T-helper 1 cell treated with Interleukin-12 subunit alpha and Interleukin-12 subunit beta and Interleukin-4 antibody, amounts not matched to agents 30 μg/mL and 1 μg/mL, for 36 hours (primary cell): Measurements from ENCODE around the gene TLE2.
"Not testable (repeated sequence)": the region's sequence is repeated elsewhere in the genome, so short reads cannot be mapped to it uniquely, and the experiment has no call there.

ENCODE experiments used
- H3K27ac Mint-ChIP-seq: one replicate; pipeline ENCODE4 v1.8.0; 2021; ENCODE audit warnings: mild to moderate bottlenecking, mixed read lengths
- H3K27me3 Mint-ChIP-seq: one replicate; pipeline ENCODE4 v1.8.0; 2021; ENCODE audit warnings: low read depth, mixed read lengths
- H3K36me3 Mint-ChIP-seq: one replicate; pipeline ENCODE4 v1.8.0; 2021; ENCODE audit warnings: low read depth, mixed read lengths
- H3K4me1 Mint-ChIP-seq: one replicate; pipeline ENCODE4 v1.8.0; 2021; ENCODE audit warnings: low read depth, mixed read lengths
- H3K4me3 Mint-ChIP-seq: one replicate; pipeline ENCODE4 v1.8.0; 2021; ENCODE audit warnings: mild to moderate bottlenecking, moderate library complexity, mixed read lengths
- H3K9me3 Mint-ChIP-seq: one replicate; pipeline ENCODE4 v1.8.0; 2021; ENCODE audit warnings: mixed read lengths

The TLE2 gene

GRCh38 chr19:3047496-3048189 is 18.6 kb upstream of the TLE2 start:
- H3K36me3 Mint-ChIP-seq: peaks cover 2% of the 10 kb centered on the region
- H3K27me3 Mint-ChIP-seq: peaks cover 19% of the 10 kb centered on the region
- H3K9me3 Mint-ChIP-seq: no peaks in the 10 kb centered on the region
- H3K4me1 Mint-ChIP-seq: peaks cover 9% of the 10 kb centered on the region
- peak overlapping the region; percentile 85 for H3K4me3 Mint-ChIP-seq
- peak overlapping the region; percentile 79 for H3K27ac Mint-ChIP-seq

- no peak overlapping the region for H3K4me3 Mint-ChIP-seq
- no peaks in the 10 kb centered on the region for H3K36me3 Mint-ChIP-seq
- H3K27me3 Mint-ChIP-seq: peaks cover 19% of the 10 kb centered on the region
- H3K9me3 Mint-ChIP-seq: no peaks in the 10 kb centered on the region
- H3K4me1 Mint-ChIP-seq: peaks cover 12% of the 10 kb centered on the region
- no peak overlapping the region for H3K27ac Mint-ChIP-seq
These were observed 17.8 kb upstream of the TLE2 start for GRCh38 chr19:3046698-3047495.

- H3K4me3 Mint-ChIP-seq: no peak overlapping the region
These were observed 17.0 kb upstream of the TLE2 start for GRCh38 chr19:3045885-3046697.

GRCh38 chr19:3045191-3045590 is 16.1 kb upstream of the TLE2 start:
- Mint-ChIP-seq H3K4me1 (peaks cover 12% of the 10 kb centered on the region), H3K27me3 (peaks cover 19% of the 10 kb centered on the region), H3K4me3 (peak overlapping the region; percentile 35), H3K36me3 (no peaks in the 10 kb centered on the region), H3K27ac (peak overlapping the region; percentile 39), H3K9me3 (no peaks in the 10 kb centered on the region)

More at GRCh38 chr19:3045885-3046697, 17.0 kb upstream of the TLE2 start:
- no peaks in the 10 kb centered on the region for H3K36me3 Mint-ChIP-seq
- peaks cover 19% of the 10 kb centered on the region for H3K27me3 Mint-ChIP-seq
- no peaks in the 10 kb centered on the region for H3K9me3 Mint-ChIP-seq
- peaks cover 12% of the 10 kb centered on the region for H3K4me1 Mint-ChIP-seq
- H3K27ac Mint-ChIP-seq: no peak overlapping the region

DNA sequence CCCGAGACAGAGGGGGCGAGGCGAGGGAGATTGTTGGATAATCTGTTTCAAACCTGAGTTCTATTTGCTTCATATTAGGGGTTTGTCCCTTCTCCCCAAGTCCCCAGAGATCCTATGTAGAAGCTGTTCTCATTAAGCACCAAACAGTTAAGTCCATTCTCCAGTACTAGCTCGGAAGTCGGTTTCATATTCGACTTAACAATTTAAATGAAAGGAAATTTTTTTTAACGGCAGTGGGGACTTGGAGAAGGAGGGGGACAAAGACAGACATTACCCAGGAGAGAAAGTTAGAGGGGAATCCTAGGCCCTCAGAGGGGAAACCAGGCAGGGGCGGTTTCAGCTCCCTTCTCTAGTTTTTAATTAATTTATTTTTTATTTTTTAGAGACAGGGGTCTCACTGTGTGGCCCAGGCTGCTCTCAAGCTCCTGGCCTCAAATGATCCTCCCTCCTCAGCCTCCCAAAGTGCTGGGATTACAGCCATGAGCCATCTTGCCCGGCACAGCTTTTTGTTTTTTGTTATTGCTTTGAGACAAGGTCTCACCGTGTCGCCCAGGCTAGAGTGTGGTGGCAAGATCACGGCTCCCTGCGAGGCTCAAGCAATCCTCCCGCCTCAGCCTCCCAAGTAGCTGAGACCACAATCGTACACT is 13.7 kb upstream of the TLE2 start:
- no peaks in the 10 kb centered on the region for H3K36me3 Mint-ChIP-seq
- no peaks in the 10 kb centered on the region for H3K9me3 Mint-ChIP-seq
- H3K27ac Mint-ChIP-seq: no peak overlapping the region
- no peak overlapping the region for H3K4me3 Mint-ChIP-seq
- H3K4me1 Mint-ChIP-seq: peaks cover 7% of the 10 kb centered on the region
- H3K27me3 Mint-ChIP-seq: peaks cover 13% of the 10 kb centered on the region

GRCh38 chr19:3041761-3042620 is 12.9 kb upstream of the TLE2 start:
- H3K27ac Mint-ChIP-seq: no peak overlapping the region
- H3K4me1 Mint-ChIP-seq: peaks cover 4% of the 10 kb centered on the region
- no peaks in the 10 kb centered on the region for H3K9me3 Mint-ChIP-seq
- H3K4me3 Mint-ChIP-seq: no peak overlapping the region
- peaks cover 9% of the 10 kb centered on the region for H3K27me3 Mint-ChIP-seq
- no peaks in the 10 kb centered on the region for H3K36me3 Mint-ChIP-seq

GRCh38 chr19:3041327-3041726 is 12.2 kb upstream of the TLE2 start:
- H3K4me1 Mint-ChIP-seq: peaks cover 4% of the 10 kb centered on the region
- no peak overlapping the region for H3K4me3 Mint-ChIP-seq
- H3K9me3 Mint-ChIP-seq: no peaks in the 10 kb centered on the region
- no peaks in the 10 kb centered on the region for H3K36me3 Mint-ChIP-seq
- no peak overlapping the region for H3K27ac Mint-ChIP-seq
- peaks cover 9% of the 10 kb centered on the region for H3K27me3 Mint-ChIP-seq

GRCh38 chr19:3039641-3040077 is 10.6 kb upstream of the TLE2 start:
- no peaks in the 10 kb centered on the region for H3K9me3 Mint-ChIP-seq
- no peak overlapping the region for H3K27ac Mint-ChIP-seq
- peaks cover 17% of the 10 kb centered on the region for H3K4me1 Mint-ChIP-seq
- no peak overlapping the region for H3K4me3 Mint-ChIP-seq
- H3K36me3 Mint-ChIP-seq: no peaks in the 10 kb centered on the region
- peaks cover 3% of the 10 kb centered on the region for H3K27me3 Mint-ChIP-seq

DNA sequence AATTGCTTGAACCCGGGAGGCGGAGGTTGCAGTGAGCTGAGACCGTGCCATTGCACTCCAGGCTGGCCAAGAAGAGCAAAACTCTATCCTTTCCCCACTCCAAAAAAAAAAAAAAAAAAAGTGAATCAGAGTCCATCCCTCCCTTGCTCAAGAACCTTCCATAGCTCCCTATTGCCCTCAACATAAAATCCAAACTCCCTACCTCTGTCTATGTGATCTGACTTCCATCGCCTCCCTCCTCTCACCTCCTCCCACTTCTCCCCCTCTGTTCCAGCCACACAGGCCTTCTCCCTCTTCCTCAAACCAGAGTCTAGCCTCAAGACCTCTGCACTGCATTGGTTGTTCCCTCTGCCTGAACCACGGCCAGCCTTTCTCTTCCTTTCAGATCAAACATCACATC is 10.0 kb upstream of the TLE2 start:
- Mint-ChIP-seq H3K9me3 (no peaks in the 10 kb centered on the region), H3K27me3 (peaks cover 6% of the 10 kb centered on the region), H3K36me3 (no peaks in the 10 kb centered on the region), H3K4me1 (peaks cover 22% of the 10 kb centered on the region), H3K27ac (no peak overlapping the region), H3K4me3 (no peak overlapping the region)

- peaks cover 12% of the 10 kb centered on the region for H3K27me3 Mint-ChIP-seq
- peak overlapping the region; percentile 26 for H3K4me3 Mint-ChIP-seq
- no peak overlapping the region for H3K27ac Mint-ChIP-seq
- H3K9me3 Mint-ChIP-seq: no peaks in the 10 kb centered on the region
- peaks cover 22% of the 10 kb centered on the region for H3K4me1 Mint-ChIP-seq
- H3K36me3 Mint-ChIP-seq: no peaks in the 10 kb centered on the region
These were observed 9.1 kb upstream of the TLE2 start for GRCh38 chr19:3038214-3038613.

DNA sequence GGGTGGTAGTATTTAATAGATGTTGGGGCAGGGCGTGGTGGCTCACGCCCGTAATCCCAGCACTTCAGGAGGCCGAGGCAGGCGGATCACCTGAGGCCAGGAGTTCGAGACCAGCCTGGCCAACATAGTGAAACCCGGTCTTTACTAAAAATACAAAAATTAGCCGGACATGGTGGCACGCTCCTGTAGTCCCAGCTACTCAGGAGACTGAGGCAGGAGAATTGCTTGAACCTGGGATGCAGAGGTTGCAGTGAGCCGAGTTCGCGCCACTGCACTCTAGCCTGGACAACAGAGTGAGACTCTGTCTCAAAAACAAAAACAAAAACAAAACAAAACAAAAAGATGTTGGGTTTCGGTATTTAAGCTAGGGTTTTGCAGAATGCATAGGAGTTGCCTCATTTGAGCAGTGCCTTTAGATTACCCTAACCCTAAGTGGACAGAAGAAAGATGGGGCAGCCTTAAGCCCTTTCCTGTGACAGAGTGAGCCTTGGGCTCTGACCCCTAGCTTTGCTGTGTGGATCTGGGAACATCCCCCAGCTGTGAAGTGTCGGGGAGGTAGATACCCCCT is 8.0 kb upstream of the TLE2 start:
- not testable (repeated sequence) for H3K9me3 Mint-ChIP-seq, H3K36me3 Mint-ChIP-seq
- Mint-ChIP-seq H3K4me1 (peaks cover 19% of the 10 kb centered on the region), H3K27ac (peak overlapping the region; percentile 95), H3K27me3 (peaks cover 20% of the 10 kb centered on the region), H3K4me3 (peak overlapping the region; percentile 87)

GRCh38 chr19:3036119-3036976 is 7.3 kb upstream of the TLE2 start:
- Mint-ChIP-seq H3K27ac (peak overlapping the region; percentile 95), H3K27me3 (peaks cover 26% of the 10 kb centered on the region), H3K36me3 (no peaks in the 10 kb centered on the region), H3K4me1 (peaks cover 19% of the 10 kb centered on the region), H3K4me3 (peak overlapping the region; percentile 87), H3K9me3 (no peaks in the 10 kb centered on the region)
